Breast epithelium (tissue), 4 donors: ENCODE data around the gene PCIF1. TPM values are rescaled to one million over a fixed set of nuclear protein-coding genes. Genes with fewer than 3 reads are reported as not detected.
A peak's percentile ranks its signal among the peaks of the same experiment; 100 is the strongest.

Experiments
- DNase-seq, 2 donors: peaks; one replicate each; pipeline ENCODE4 v3.0.0-alpha.2; 2019; ENCODE audit warnings: low spot score in 2 of 2
- H3K27ac ChIP-seq, 2 donors: fragments of 200-600 bp; sonication (generic) in 1 of 2; one replicate each; pipeline ENCODE4 v1.5.1; 2016 to 2019; ENCODE audit warnings: mild to moderate bottlenecking in 1 of 2
- H3K27me3 ChIP-seq, 2 donors: fragments of 200-600 bp; sonication (generic) in 1 of 2; one replicate each; pipeline versions ENCODE4 v1.5.1 to v1.6.0; 2017 to 2019; ENCODE audit warnings: control low read depth in 1 of 2, mild to moderate bottlenecking in 1 of 2
- H3K36me3 ChIP-seq: fragments of 200-600 bp; one replicate; pipeline ENCODE4 v1.5.1; 2019
- H3K4me1 ChIP-seq, 2 donors: fragments of 200-600 bp; sonication (generic); one replicate each; pipeline ENCODE4 v1.5.1; 2016 to 2019; ENCODE audit warnings: control low read depth in 1 of 2
- H3K4me3 ChIP-seq, 3 donors: fragments of 200-600 bp; sonication (generic); 1 replicate in 2 of 3; 2 replicates in 1 of 3; pipeline ENCODE4 v1.5.1; 2016 to 2019; ENCODE audit warnings: mild to moderate bottlenecking in 3 of 3, moderate library complexity in 2 of 3
- H3K9me3 ChIP-seq, 2 donors: fragments of 200-600 bp; sonication (generic) in 1 of 2; one replicate each; pipeline ENCODE4 v1.5.1; 2016 to 2019; ENCODE audit warnings: control low read depth in 1 of 2
- CTCF ChIP-seq, 3 donors: fragments of 450-650 bp; IDR thresholded peaks; one replicate each; pipeline ENCODE4 v1.5.1; 2016 to 2017; ENCODE audit warnings: antibody characterized with exemption in 3 of 3, mild to moderate bottlenecking in 3 of 3, moderate library complexity in 3 of 3
- POLR2A ChIP-seq: fragments of 450-650 bp; IDR thresholded peaks from one replicate; pipeline ENCODE4 v1.6.1; 2016; ENCODE audit warnings: antibody characterized with exemption, mild to moderate bottlenecking, moderate library complexity
- POLR2AphosphoS5 ChIP-seq, 3 donors: sonication (generic); formaldehyde crosslinking; IDR thresholded peaks; one replicate each; pipeline ENCODE4 v1.6.1; 2017; ENCODE audit warnings: antibody characterized with exemption in 3 of 3
- intact Hi-C: fragments of 100-400 bp; cut with DNase I; formaldehyde crosslinking; loops from one replicate; pipeline ENCODE4 v1.15.1; 2023; ENCODE audit warnings: low total_unique reads
- total RNA-seq, 3 donors: library from RNA; depleted of rRNA; stranded (reverse); fragments of >200 nt; gene quantifications; one replicate each; pipeline ENCODE4 v1.1.0, GENCODE V29; 2016

Gene PCIF1
- total RNA-seq, 3 donors from 2014 or later = 28.2 to 40.2 (median 30.8) TPM

DNA sequence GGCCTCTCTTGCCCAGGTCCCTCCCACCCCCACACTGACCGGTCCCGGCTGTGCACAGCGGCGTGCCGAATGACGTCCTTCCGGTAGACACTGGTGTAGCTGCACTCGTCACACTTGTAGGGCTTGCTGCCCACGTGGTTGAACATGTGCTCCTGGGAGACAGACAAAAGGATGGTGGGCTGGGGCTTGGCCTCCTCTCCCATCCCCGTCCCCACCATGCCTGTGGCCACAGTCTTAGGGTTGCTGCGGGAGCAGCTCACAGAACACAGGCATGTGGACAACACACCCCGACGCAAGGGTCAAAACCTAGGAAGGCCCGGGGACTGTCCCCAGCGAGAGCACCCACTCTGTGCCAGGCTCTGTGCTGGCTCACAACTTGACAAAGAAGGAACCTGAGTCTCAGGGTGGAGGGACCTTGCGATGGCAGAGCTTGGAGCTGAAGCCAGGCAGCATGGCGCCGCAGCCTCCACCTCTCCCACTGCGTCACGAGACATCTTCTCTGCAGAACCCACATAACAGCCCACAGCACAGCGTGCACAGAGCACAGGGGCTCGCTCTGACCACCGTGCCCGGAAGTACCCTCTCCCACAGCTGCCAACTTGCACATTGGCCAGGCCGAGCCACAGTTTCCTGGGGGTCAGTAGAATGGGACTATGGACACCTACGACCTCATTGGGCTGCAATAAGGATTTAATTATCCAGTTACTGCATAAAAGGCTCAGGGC is 27.7 kb downstream of the PCIF1 start:
- H3K27ac ChIP-seq = no peak overlapping the region
- H3K4me3 ChIP-seq = no peak overlapping the region
- H3K9me3 ChIP-seq = no peaks in the 10 kb centered on the region
- no peaks in the 10 kb centered on the region for H3K4me1 ChIP-seq
- no peaks in the 10 kb centered on the region for H3K27me3 ChIP-seq
- TF ChIP-seq POLR2A = no peak
- no peak for TF ChIP-seq POLR2AphosphoS5 (IDR thresholded peaks at IDR 0.05)
- no peak for TF ChIP-seq CTCF (IDR thresholded peaks at IDR 0.05)
- peaks cover 21% of the 10 kb centered on the region for H3K36me3 ChIP-seq
- intact Hi-C loops = no loop called here
- peak in 1 of 2 donors; percentile 38 for DNase-seq

- H3K4me3 ChIP-seq = no peak overlapping the region
- H3K27ac ChIP-seq = no peak overlapping the region
- intact Hi-C loops = no loop called here
- TF ChIP-seq POLR2AphosphoS5 (IDR thresholded peaks at IDR 0.05) (no peak), CTCF (IDR thresholded peaks at IDR 0.05) (peak in 2 of 3 donors; percentile 30 to 31)
- peaks cover 27% of the 10 kb centered on the region for H3K36me3 ChIP-seq
- H3K9me3 ChIP-seq = no peaks in the 10 kb centered on the region
- no peaks in the 10 kb centered on the region for H3K4me1 ChIP-seq
- no peaks in the 10 kb centered on the region for H3K27me3 ChIP-seq
- DNase-seq = peak in 1 of 2 donors; percentile 27
These were observed 28.8 kb downstream of the PCIF1 start for GRCh38 chr20:45963059-45964005.

DNA sequence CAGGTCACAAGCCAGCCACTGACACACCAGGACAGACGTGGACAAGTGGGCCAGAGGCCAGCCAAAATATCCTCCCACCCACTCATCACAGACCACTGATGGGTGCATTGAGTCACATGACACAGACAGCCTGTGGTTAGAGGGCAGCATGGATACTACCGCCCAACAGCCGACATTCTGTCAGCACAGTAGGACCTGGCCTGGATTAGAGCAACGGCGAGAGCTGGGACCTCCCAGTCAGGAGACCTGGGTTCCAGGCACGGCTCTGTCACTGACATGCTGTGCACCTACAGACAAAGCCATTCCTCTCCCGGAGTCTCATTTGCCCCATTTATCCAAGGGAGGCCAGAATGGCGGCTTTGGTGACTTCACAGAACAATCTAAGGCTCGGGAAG is 29.5 kb downstream of the PCIF1 start:
- Histone ChIP-seq H3K9me3 (no peaks in the 10 kb centered on the region), H3K36me3 (peaks cover 27% of the 10 kb centered on the region), H3K27ac (no peak overlapping the region), H3K27me3 (no peaks in the 10 kb centered on the region), H3K4me3 (no peak overlapping the region), H3K4me1 (no peaks in the 10 kb centered on the region)
- peak in 1 of 2 donors; percentile 6 for DNase-seq
- TF ChIP-seq CTCF (IDR thresholded peaks at IDR 0.05) (no peak), POLR2A (no peak), POLR2AphosphoS5 (IDR thresholded peaks at IDR 0.05) (no peak)
- intact Hi-C loops = no loop called here

GRCh38 chr20:45965169-45966002 is 30.9 kb downstream of the PCIF1 start:
- H3K27me3 ChIP-seq = no peaks in the 10 kb centered on the region
- H3K4me1 ChIP-seq = no peaks in the 10 kb centered on the region
- no peak for TF ChIP-seq POLR2AphosphoS5 (IDR thresholded peaks at IDR 0.05)
- no peak for TF ChIP-seq CTCF (IDR thresholded peaks at IDR 0.05)
- H3K36me3 ChIP-seq = peaks cover 15% of the 10 kb centered on the region
- peak overlapping the region in 1 of 2 donors; percentile 12 for H3K27ac ChIP-seq
- no peaks in the 10 kb centered on the region for H3K9me3 ChIP-seq
- no peak overlapping the region for H3K4me3 ChIP-seq
- peak in 1 of 2 donors; percentile 42 for DNase-seq
- intact Hi-C loops = no loop called here
